Neural cell (in vitro differentiated cells): ENCODE measurements around the gene CUX1. TPM values are rescaled to one million over a fixed set of nuclear protein-coding genes. Genes with fewer than 3 reads are reported as not detected.

ENCODE experiments used
- H2AFZ ChIP-seq: fragments of 200-600, 300-800 bp; sonication (generic), shearing (Covaris generic); 2 replicates; pipeline ENCODE4 v1.6.0; 2014; ENCODE audit warnings: low read depth, mild to moderate bottlenecking, antibody characterized with exemption, low read length, moderate library complexity
- H3F3A ChIP-seq: fragments of 200-600 bp; shearing (Covaris generic); 2 replicates; pipeline ENCODE4 v1.6.1; 2016; ENCODE audit warnings: mild to moderate bottlenecking, moderate library complexity, mixed read lengths, antibody characterized with exemption, low read length; ENCODE audit not compliant: insufficient read depth, poor library complexity, severe bottlenecking
- H3K27ac ChIP-seq: fragments of 200-600, 300-800 bp; sonication (generic), shearing (Covaris generic); 2 replicates; pipeline ENCODE4 v1.5.1; 2014; ENCODE audit warnings: mild to moderate bottlenecking, low read length, moderate library complexity
- H3K27me3 ChIP-seq: fragments of 300-800, 200-600 bp; sonication (generic), shearing (Covaris generic); 2 replicates; pipeline ENCODE4 v1.6.0; 2014; ENCODE audit warnings: mild to moderate bottlenecking, low read depth, low read length, moderate library complexity; ENCODE audit not compliant: insufficient read depth
- H3K36me3 ChIP-seq: fragments of 300-800, 200-600 bp; sonication (generic), shearing (Covaris generic); 2 replicates; pipeline ENCODE4 v1.5.1; 2014; ENCODE audit warnings: mild to moderate bottlenecking, antibody characterized with exemption, low read length, moderate library complexity; ENCODE audit not compliant: insufficient read depth
- H3K4me2 ChIP-seq: fragments of 300-800, 200-600 bp; sonication (generic), shearing (Covaris generic); 2 replicates; pipeline ENCODE4 v1.6.0; 2014; ENCODE audit warnings: mild to moderate bottlenecking, low read length
- H3K4me3 ChIP-seq: fragments of 300-800, 200-600 bp; sonication (generic), shearing (Covaris generic); 2 replicates; pipeline ENCODE4 v1.5.1; 2014; ENCODE audit warnings: mild to moderate bottlenecking, low read length, moderate library complexity
- H3K79me2 ChIP-seq: fragments of 200-600 bp; shearing (Covaris generic); replicated peaks from 2 replicates; pipeline ENCODE4 v1.6.0; 2014; ENCODE audit warnings: mild to moderate bottlenecking, low read length, moderate library complexity; ENCODE audit not compliant: insufficient read depth
- H3K9ac ChIP-seq: fragments of 300-800, 200-600 bp; sonication (generic), shearing (Covaris generic); 2 replicates; pipeline ENCODE4 v1.6.1; 2016; ENCODE audit warnings: mild to moderate bottlenecking, low read length, mixed read lengths
- H3K9me2 ChIP-seq: fragments of 200-600 bp; shearing (Covaris generic); 2 replicates; pipeline ENCODE4 v1.6.1; 2016; ENCODE audit warnings: mild to moderate bottlenecking, low read length, mixed read lengths; ENCODE audit not compliant: insufficient read depth
- H3K9me3 ChIP-seq: fragments of 200-600, 300-800 bp; sonication (generic), shearing (Covaris generic); 2 replicates; pipeline ENCODE4 v1.6.1; 2016; ENCODE audit warnings: mild to moderate bottlenecking, mixed run types, low read length, moderate library complexity, mixed read lengths
- H4K20me1 ChIP-seq: fragments of 200-600 bp; shearing (Covaris generic); 2 replicates; pipeline ENCODE4 v1.6.1; 2016; ENCODE audit warnings: mild to moderate bottlenecking, mixed run types; ENCODE audit not compliant: insufficient read depth
- EP300 ChIP-seq: fragments of 450-650 bp; conservative IDR thresholded peaks from 2 replicates; pipeline ENCODE4 v1.6.1; 2014; ENCODE audit warnings: antibody characterized with exemption, mild to moderate bottlenecking, moderate library complexity; ENCODE audit not compliant: poor library complexity, severe bottlenecking
- EZH2 ChIP-seq: fragments of 200-600, 300-800 bp; shearing (Covaris generic), sonication (generic); IDR thresholded peaks from 2 replicates; pipeline ENCODE4 v1.6.1; 2014; ENCODE audit warnings: antibody characterized with exemption, low read length, borderline replicate concordance, mild to moderate bottlenecking; ENCODE audit not compliant: insufficient read depth, poor library complexity, severe bottlenecking
- MXI1 ChIP-seq: fragments of 450-650 bp; conservative IDR thresholded peaks from 2 replicates; pipeline ENCODE4 v1.6.1; 2014; ENCODE audit warnings: antibody characterized with exemption, mild to moderate bottlenecking; ENCODE audit not compliant: poor library complexity, severe bottlenecking
- POLR2AphosphoS5 ChIP-seq: IDR thresholded peaks from 2 replicates; pipeline ENCODE4 v1.6.1; 2012
- RAD21 ChIP-seq: fragments of 450-650 bp; conservative IDR thresholded peaks from 2 replicates; pipeline ENCODE4 v1.6.1; 2014; ENCODE audit warnings: antibody characterized with exemption, mild to moderate bottlenecking, moderate library complexity
- SMC3 ChIP-seq: fragments of 450-650 bp; conservative IDR thresholded peaks from 2 replicates; pipeline ENCODE4 v1.6.1; 2014; ENCODE audit warnings: antibody characterized with exemption, mild to moderate bottlenecking, moderate library complexity; ENCODE audit not compliant: poor library complexity
- TAF1 ChIP-seq: IDR thresholded peaks from 2 replicates; pipeline ENCODE4 v1.6.1; 2012; ENCODE audit warnings: low read depth
- polyA plus RNA-seq: library from polyadenylated mRNA; depleted of rRNA; stranded (reverse); fragments of >200 nt; gene quantifications from 2 replicates; pipeline ENCODE4 v1.2.3, GENCODE V29; 2014
- TF ChIP-seq, protein P1 (sequence below): fragments of 450-650 bp; IDR thresholded peaks from 2 replicates; pipeline ENCODE4 v1.5.1; 2014; ENCODE audit warnings: antibody characterized with exemption, mild to moderate bottlenecking, moderate library complexity; ENCODE audit not compliant: poor library complexity, severe bottlenecking
- TF ChIP-seq, protein P2 (sequence below): IDR thresholded peaks from 2 replicates; pipeline ENCODE4 v1.6.1; 2012; ENCODE audit warnings: borderline replicate concordance

CUX1 gene
- polyA plus RNA-seq, 1 donor from 2014 or later: 26.6 TPM

DNA sequence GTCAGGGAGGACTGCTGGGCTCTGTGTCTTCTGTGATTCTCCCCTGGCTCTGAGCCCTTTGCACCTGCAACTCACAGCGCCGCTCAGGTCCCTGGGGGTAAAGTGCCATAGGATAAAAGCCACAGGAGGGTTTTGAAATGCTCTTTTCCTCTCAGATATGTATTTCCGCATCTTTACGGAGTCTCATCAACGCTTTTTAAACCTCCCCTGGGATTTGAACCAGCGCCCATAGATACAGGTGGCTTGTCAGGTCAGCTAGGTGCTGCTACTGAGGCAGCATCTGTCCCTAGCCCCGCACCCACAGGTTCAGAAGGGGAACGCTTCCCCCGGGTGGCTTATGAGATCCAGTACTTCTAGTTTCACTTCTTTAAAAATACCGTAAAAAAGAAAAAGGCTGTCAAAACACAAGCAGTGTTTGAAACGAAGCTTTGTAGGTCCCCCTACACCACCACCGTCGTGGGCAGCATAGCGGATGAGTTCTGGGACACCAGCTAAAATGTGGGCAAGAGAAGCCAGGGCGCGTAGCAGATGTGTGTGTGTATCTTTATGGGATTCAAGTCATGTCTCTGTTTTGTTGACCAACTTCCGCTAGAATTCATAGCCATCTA is 173.5 kb downstream of the CUX1 start:
- Histone ChIP-seq H3K4me3 (no peak overlapping the region), H4K20me1 (no peaks in the 10 kb centered on the region), H3K27me3 (no peaks in the 10 kb centered on the region), H3K9me2 (no peaks in the 10 kb centered on the region), H3K9me3 (no peaks in the 10 kb centered on the region), H3K9ac (no peak overlapping the region), H3K27ac (no peak overlapping the region), H3K79me2 (no peaks in the 10 kb centered on the region), H3K36me3 (no peaks in the 10 kb centered on the region), H2AFZ (no peak overlapping the region), H3K4me2 (no peak overlapping the region), H3F3A (no peaks in the 10 kb centered on the region)
- TF ChIP-seq EZH2 (no peak), TAF1 (no peak), RAD21 (no peak), POLR2AphosphoS5 (no peak), SMC3 (no peak), MXI1 (no peak), EP300 (no peak)
- TF ChIP-seq, protein P1, sequence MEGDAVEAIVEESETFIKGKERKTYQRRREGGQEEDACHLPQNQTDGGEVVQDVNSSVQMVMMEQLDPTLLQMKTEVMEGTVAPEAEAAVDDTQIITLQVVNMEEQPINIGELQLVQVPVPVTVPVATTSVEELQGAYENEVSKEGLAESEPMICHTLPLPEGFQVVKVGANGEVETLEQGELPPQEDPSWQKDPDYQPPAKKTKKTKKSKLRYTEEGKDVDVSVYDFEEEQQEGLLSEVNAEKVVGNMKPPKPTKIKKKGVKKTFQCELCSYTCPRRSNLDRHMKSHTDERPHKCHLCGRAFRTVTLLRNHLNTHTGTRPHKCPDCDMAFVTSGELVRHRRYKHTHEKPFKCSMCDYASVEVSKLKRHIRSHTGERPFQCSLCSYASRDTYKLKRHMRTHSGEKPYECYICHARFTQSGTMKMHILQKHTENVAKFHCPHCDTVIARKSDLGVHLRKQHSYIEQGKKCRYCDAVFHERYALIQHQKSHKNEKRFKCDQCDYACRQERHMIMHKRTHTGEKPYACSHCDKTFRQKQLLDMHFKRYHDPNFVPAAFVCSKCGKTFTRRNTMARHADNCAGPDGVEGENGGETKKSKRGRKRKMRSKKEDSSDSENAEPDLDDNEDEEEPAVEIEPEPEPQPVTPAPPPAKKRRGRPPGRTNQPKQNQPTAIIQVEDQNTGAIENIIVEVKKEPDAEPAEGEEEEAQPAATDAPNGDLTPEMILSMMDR: no peak
- TF ChIP-seq, protein P2, sequence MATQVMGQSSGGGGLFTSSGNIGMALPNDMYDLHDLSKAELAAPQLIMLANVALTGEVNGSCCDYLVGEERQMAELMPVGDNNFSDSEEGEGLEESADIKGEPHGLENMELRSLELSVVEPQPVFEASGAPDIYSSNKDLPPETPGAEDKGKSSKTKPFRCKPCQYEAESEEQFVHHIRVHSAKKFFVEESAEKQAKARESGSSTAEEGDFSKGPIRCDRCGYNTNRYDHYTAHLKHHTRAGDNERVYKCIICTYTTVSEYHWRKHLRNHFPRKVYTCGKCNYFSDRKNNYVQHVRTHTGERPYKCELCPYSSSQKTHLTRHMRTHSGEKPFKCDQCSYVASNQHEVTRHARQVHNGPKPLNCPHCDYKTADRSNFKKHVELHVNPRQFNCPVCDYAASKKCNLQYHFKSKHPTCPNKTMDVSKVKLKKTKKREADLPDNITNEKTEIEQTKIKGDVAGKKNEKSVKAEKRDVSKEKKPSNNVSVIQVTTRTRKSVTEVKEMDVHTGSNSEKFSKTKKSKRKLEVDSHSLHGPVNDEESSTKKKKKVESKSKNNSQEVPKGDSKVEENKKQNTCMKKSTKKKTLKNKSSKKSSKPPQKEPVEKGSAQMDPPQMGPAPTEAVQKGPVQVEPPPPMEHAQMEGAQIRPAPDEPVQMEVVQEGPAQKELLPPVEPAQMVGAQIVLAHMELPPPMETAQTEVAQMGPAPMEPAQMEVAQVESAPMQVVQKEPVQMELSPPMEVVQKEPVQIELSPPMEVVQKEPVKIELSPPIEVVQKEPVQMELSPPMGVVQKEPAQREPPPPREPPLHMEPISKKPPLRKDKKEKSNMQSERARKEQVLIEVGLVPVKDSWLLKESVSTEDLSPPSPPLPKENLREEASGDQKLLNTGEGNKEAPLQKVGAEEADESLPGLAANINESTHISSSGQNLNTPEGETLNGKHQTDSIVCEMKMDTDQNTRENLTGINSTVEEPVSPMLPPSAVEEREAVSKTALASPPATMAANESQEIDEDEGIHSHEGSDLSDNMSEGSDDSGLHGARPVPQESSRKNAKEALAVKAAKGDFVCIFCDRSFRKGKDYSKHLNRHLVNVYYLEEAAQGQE: no peak

DNA sequence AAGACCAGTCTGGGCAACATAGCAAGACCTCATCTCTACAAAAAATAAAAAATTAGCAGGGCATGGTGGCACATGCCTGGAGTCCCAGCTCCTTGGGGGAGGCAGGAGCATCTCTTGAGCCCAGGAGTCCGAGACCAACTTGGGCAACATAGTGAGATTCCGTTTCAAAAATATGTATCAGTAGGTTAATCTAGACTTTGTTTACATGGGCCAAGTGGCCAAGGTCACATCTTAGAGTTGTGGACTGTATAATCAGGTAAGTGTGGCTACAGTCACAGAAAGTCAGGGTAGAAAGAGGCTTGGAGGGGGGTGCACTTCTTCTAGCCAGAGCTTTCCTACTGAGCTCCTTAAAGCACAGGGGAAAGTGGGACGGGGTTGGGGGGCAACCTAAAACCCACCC is 174.4 kb downstream of the CUX1 start:
- Histone ChIP-seq H3K9me2 (no peaks in the 10 kb centered on the region), H3K4me3 (no peak overlapping the region), H3K36me3 (no peaks in the 10 kb centered on the region), H3K79me2 (no peaks in the 10 kb centered on the region), H3K27me3 (no peaks in the 10 kb centered on the region), H3K4me2 (no peak overlapping the region), H2AFZ (no peak overlapping the region), H3K9me3 (no peaks in the 10 kb centered on the region), H3K9ac (no peak overlapping the region), H3F3A (no peaks in the 10 kb centered on the region), H4K20me1 (no peaks in the 10 kb centered on the region), H3K27ac (no peak overlapping the region)
- TF ChIP-seq SMC3 (no peak), POLR2AphosphoS5 (no peak), TAF1 (no peak), RAD21 (no peak)
- TF ChIP-seq, protein P1: no peak
